Measurements from ENCODE around the gene DMRT3.

DMRT3 gene

GRCh38 chr9:1005043-1005667 lies 28.7 kb downstream of the DMRT3 start:
- DNase-seq = no peak

- DNase-seq = no peak
These were observed 30.9 kb downstream of the DMRT3 start for GRCh38 chr9:1007312-1007711.

DNA sequence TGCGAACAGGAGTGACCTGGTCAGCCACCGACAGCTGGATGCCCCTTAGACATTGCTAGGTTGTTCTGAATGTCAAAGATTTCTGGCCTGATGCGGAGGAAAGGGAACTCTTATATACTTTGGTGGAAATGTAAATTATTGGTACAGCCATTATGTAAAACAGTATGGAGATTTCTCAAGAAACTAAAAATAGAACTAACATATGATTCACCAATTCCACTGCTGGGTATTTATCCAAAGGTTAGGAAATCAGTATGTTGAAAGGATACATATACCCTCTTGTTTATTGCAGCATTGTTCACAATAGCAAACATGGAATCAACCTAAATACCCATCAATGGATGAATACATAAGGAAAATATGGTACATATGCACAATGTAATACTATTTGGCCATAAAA lies 31.8 kb downstream of the DMRT3 start:
- DNase-seq = no peak

- DNase-seq = peak; percentile 79 to 85
These were observed 32.7 kb downstream of the DMRT3 start for GRCh38 chr9:1009101-1009707.

DNA sequence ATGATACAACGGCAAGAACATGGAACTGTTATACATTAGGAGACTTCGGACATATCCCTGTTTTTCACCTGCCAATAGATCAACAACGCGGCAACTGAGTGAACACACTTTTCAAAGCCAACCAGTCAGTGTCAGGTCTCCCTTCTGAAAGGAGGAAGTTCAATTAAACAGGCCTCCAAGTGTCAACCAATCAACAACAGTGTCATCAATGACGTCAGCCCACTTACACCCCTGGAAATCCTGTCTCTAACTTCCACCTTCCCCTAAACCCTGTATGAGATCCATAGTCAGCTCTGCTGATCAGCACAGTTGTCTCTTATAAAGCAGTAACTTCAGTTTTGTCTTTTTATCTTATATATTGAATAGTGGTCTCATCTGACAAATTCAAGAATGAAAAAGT lies 36.6 kb downstream of the DMRT3 start:
- DNase-seq = no peak

GRCh38 chr9:1014225-1014624 lies 37.8 kb downstream of the DMRT3 start:
- DNase-seq = no peak

- no peak for DNase-seq
These were observed 38.2 kb downstream of the DMRT3 start for GRCh38 chr9:1014640-1015039.

- DNase-seq = no peak
These were observed 41.7 kb downstream of the DMRT3 start for GRCh38 chr9:1018121-1018520.

GRCh38 chr9:1024112-1024511 lies 47.7 kb downstream of the DMRT3 start:
- no peak for DNase-seq

DNA sequence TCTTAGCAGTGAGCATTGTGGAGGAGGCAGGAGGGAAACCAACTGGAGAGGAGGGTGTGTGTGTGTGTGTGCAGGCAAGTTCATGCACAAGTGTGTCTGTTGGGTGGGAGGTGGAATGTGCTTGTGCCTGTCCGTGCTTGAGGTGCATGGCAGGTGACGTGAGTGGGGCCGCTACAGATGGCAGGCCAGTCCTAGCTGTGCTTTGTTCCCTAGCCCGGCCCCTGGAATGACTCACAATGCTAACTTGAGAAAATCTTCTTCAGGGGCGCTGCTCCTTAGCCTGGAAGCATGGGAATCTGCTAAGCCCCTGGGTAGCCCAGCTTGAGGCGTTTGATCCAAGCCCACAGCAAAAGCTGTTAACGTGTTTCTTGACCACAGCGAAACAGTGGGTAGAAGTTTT lies 48.7 kb downstream of the DMRT3 start:
- no peak for DNase-seq

GRCh38 chr9:1026219-1026618 lies 49.8 kb downstream of the DMRT3 start:
- no peak for DNase-seq

GRCh38 chr9:1028501-1029190 lies 52.2 kb downstream of the DMRT3 start:
- no peak for DNase-seq

- DNase-seq = no peak
These were observed 55.6 kb downstream of the DMRT3 start for GRCh38 chr9:1031951-1032601.

GRCh38 chr9:1034271-1034670 lies 57.8 kb downstream of the DMRT3 start:
- no peak for DNase-seq

DNA sequence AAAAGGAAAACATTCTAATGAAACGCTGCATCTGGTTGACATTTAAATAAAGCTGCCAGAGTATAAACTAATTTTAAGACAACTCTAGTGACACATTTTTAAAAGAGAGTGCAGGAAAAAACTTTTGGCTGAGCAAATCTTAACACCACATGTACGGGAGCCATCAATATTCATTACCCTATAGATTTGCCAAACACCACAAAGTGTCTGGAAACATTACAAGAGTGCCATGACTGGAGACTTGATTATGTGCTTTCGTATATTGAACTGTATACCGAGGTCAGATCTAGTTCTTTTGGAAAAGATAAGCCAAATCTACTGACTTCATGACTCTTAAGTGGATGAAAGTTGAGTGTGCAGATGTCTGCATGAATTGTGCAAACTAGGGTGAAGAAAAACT lies 63.1 kb downstream of the DMRT3 start:
- no peak for DNase-seq

All from stimulated activated CD4-positive, alpha-beta T cell treated with anti-CD3 and anti-CD28 coated beads, Interleukin-2, amount 100 ng/mL, for 48 hours (primary cell).